Neural cell (in vitro differentiated cells): ENCODE measurements around the gene CDKAL1. TPM values are rescaled to one million over a fixed set of nuclear protein-coding genes. Genes with fewer than 3 reads are reported as not detected.

Experiments used
- H2AFZ ChIP-seq: fragments of 200-600, 300-800 bp; sonication (generic), shearing (Covaris generic); 2 replicates; pipeline ENCODE4 v1.6.0; 2014; ENCODE audit warnings: low read depth, mild to moderate bottlenecking, antibody characterized with exemption, low read length, moderate library complexity
- H3F3A ChIP-seq: fragments of 200-600 bp; shearing (Covaris generic); 2 replicates; pipeline ENCODE4 v1.6.1; 2016; ENCODE audit warnings: mild to moderate bottlenecking, moderate library complexity, mixed read lengths, antibody characterized with exemption, low read length; ENCODE audit not compliant: insufficient read depth, poor library complexity, severe bottlenecking
- H3K27ac ChIP-seq: fragments of 200-600, 300-800 bp; sonication (generic), shearing (Covaris generic); 2 replicates; pipeline ENCODE4 v1.5.1; 2014; ENCODE audit warnings: mild to moderate bottlenecking, low read length, moderate library complexity
- H3K27me3 ChIP-seq: fragments of 300-800, 200-600 bp; sonication (generic), shearing (Covaris generic); 2 replicates; pipeline ENCODE4 v1.6.0; 2014; ENCODE audit warnings: mild to moderate bottlenecking, low read depth, low read length, moderate library complexity; ENCODE audit not compliant: insufficient read depth
- H3K36me3 ChIP-seq: fragments of 300-800, 200-600 bp; sonication (generic), shearing (Covaris generic); 2 replicates; pipeline ENCODE4 v1.5.1; 2014; ENCODE audit warnings: mild to moderate bottlenecking, antibody characterized with exemption, low read length, moderate library complexity; ENCODE audit not compliant: insufficient read depth
- H3K4me2 ChIP-seq: fragments of 300-800, 200-600 bp; sonication (generic), shearing (Covaris generic); 2 replicates; pipeline ENCODE4 v1.6.0; 2014; ENCODE audit warnings: mild to moderate bottlenecking, low read length
- H3K4me3 ChIP-seq: fragments of 300-800, 200-600 bp; sonication (generic), shearing (Covaris generic); 2 replicates; pipeline ENCODE4 v1.5.1; 2014; ENCODE audit warnings: mild to moderate bottlenecking, low read length, moderate library complexity
- H3K79me2 ChIP-seq: fragments of 200-600 bp; shearing (Covaris generic); replicated peaks from 2 replicates; pipeline ENCODE4 v1.6.0; 2014; ENCODE audit warnings: mild to moderate bottlenecking, low read length, moderate library complexity; ENCODE audit not compliant: insufficient read depth
- H3K9ac ChIP-seq: fragments of 300-800, 200-600 bp; sonication (generic), shearing (Covaris generic); 2 replicates; pipeline ENCODE4 v1.6.1; 2016; ENCODE audit warnings: mild to moderate bottlenecking, low read length, mixed read lengths
- H3K9me2 ChIP-seq: fragments of 200-600 bp; shearing (Covaris generic); 2 replicates; pipeline ENCODE4 v1.6.1; 2016; ENCODE audit warnings: mild to moderate bottlenecking, low read length, mixed read lengths; ENCODE audit not compliant: insufficient read depth
- H3K9me3 ChIP-seq: fragments of 200-600, 300-800 bp; sonication (generic), shearing (Covaris generic); 2 replicates; pipeline ENCODE4 v1.6.1; 2016; ENCODE audit warnings: mild to moderate bottlenecking, mixed run types, low read length, moderate library complexity, mixed read lengths
- H4K20me1 ChIP-seq: fragments of 200-600 bp; shearing (Covaris generic); 2 replicates; pipeline ENCODE4 v1.6.1; 2016; ENCODE audit warnings: mild to moderate bottlenecking, mixed run types; ENCODE audit not compliant: insufficient read depth
- EP300 ChIP-seq: fragments of 450-650 bp; conservative IDR thresholded peaks from 2 replicates; pipeline ENCODE4 v1.6.1; 2014; ENCODE audit warnings: antibody characterized with exemption, mild to moderate bottlenecking, moderate library complexity; ENCODE audit not compliant: poor library complexity, severe bottlenecking
- EZH2 ChIP-seq: fragments of 200-600, 300-800 bp; shearing (Covaris generic), sonication (generic); IDR thresholded peaks from 2 replicates; pipeline ENCODE4 v1.6.1; 2014; ENCODE audit warnings: antibody characterized with exemption, low read length, borderline replicate concordance, mild to moderate bottlenecking; ENCODE audit not compliant: insufficient read depth, poor library complexity, severe bottlenecking
- MXI1 ChIP-seq: fragments of 450-650 bp; conservative IDR thresholded peaks from 2 replicates; pipeline ENCODE4 v1.6.1; 2014; ENCODE audit warnings: antibody characterized with exemption, mild to moderate bottlenecking; ENCODE audit not compliant: poor library complexity, severe bottlenecking
- POLR2AphosphoS5 ChIP-seq: IDR thresholded peaks from 2 replicates; pipeline ENCODE4 v1.6.1; 2012
- RAD21 ChIP-seq: fragments of 450-650 bp; conservative IDR thresholded peaks from 2 replicates; pipeline ENCODE4 v1.6.1; 2014; ENCODE audit warnings: antibody characterized with exemption, mild to moderate bottlenecking, moderate library complexity
- SMC3 ChIP-seq: fragments of 450-650 bp; conservative IDR thresholded peaks from 2 replicates; pipeline ENCODE4 v1.6.1; 2014; ENCODE audit warnings: antibody characterized with exemption, mild to moderate bottlenecking, moderate library complexity; ENCODE audit not compliant: poor library complexity
- TAF1 ChIP-seq: IDR thresholded peaks from 2 replicates; pipeline ENCODE4 v1.6.1; 2012; ENCODE audit warnings: low read depth
- polyA plus RNA-seq: library from polyadenylated mRNA; depleted of rRNA; stranded (reverse); fragments of >200 nt; gene quantifications from 2 replicates; pipeline ENCODE4 v1.2.3, GENCODE V29; 2014
- TF ChIP-seq, protein P1 (sequence below): fragments of 450-650 bp; IDR thresholded peaks from 2 replicates; pipeline ENCODE4 v1.5.1; 2014; ENCODE audit warnings: antibody characterized with exemption, mild to moderate bottlenecking, moderate library complexity; ENCODE audit not compliant: poor library complexity, severe bottlenecking
- TF ChIP-seq, protein P2 (sequence below): IDR thresholded peaks from 2 replicates; pipeline ENCODE4 v1.6.1; 2012; ENCODE audit warnings: borderline replicate concordance

Gene CDKAL1
- polyA plus RNA-seq, 1 donor from 2014 or later = 10.7 TPM

DNA sequence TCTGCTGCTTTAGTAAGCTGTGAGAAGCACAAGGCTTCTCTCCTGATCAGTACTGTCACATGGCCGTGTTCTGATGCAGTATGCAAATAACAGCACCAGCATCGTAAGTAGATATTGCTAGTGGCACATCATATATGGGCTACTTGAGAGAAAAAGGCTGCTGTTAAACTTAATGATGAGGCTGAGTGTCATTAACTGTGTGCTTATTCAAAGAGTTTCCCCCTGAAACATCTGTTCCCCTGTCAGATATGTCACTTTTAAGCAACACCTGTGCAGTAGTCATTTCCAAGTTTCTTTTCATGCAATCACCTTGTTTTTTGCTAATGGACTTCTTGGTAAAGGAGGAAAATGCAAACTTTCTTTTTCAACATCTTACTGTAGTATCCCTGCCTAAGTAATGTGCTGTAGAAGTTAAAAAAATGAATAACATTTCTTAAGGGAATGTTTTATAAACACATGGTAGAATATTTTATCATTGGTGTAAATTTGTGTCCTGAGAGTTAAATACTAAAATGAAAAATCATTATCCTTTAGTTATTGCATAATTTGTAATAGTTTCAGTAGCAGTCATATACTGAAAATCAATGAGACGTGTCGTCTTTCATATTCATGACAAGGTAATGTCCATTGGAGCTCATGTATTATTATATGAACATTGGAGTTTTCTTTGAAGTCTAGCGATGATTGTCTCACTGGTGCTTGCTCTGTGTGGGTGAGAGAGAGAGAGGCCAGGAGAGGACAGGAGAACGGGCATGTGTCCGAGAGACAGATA, 366.3 kb downstream of the CDKAL1 start:
- Histone ChIP-seq H3K27me3 (no peaks in the 10 kb centered on the region), H4K20me1 (no peaks in the 10 kb centered on the region), H3K27ac (peak overlapping the region; percentile 59), H3K9me2 (no peaks in the 10 kb centered on the region), H3K9ac (no peak overlapping the region), H3K79me2 (no peaks in the 10 kb centered on the region), H3K9me3 (no peaks in the 10 kb centered on the region), H3K4me3 (peak overlapping the region; percentile 45), H2AFZ (no peak overlapping the region), H3F3A (no peaks in the 10 kb centered on the region), H3K4me2 (no peak overlapping the region), H3K36me3 (no peaks in the 10 kb centered on the region)
- TF ChIP-seq TAF1 (no peak), POLR2AphosphoS5 (peak; percentile 33), RAD21 (no peak), SMC3 (peak; percentile 33), EP300 (peak; percentile 7), EZH2 (no peak), MXI1 (no peak)
- TF ChIP-seq, protein P1, sequence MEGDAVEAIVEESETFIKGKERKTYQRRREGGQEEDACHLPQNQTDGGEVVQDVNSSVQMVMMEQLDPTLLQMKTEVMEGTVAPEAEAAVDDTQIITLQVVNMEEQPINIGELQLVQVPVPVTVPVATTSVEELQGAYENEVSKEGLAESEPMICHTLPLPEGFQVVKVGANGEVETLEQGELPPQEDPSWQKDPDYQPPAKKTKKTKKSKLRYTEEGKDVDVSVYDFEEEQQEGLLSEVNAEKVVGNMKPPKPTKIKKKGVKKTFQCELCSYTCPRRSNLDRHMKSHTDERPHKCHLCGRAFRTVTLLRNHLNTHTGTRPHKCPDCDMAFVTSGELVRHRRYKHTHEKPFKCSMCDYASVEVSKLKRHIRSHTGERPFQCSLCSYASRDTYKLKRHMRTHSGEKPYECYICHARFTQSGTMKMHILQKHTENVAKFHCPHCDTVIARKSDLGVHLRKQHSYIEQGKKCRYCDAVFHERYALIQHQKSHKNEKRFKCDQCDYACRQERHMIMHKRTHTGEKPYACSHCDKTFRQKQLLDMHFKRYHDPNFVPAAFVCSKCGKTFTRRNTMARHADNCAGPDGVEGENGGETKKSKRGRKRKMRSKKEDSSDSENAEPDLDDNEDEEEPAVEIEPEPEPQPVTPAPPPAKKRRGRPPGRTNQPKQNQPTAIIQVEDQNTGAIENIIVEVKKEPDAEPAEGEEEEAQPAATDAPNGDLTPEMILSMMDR = no peak
- TF ChIP-seq, protein P2, sequence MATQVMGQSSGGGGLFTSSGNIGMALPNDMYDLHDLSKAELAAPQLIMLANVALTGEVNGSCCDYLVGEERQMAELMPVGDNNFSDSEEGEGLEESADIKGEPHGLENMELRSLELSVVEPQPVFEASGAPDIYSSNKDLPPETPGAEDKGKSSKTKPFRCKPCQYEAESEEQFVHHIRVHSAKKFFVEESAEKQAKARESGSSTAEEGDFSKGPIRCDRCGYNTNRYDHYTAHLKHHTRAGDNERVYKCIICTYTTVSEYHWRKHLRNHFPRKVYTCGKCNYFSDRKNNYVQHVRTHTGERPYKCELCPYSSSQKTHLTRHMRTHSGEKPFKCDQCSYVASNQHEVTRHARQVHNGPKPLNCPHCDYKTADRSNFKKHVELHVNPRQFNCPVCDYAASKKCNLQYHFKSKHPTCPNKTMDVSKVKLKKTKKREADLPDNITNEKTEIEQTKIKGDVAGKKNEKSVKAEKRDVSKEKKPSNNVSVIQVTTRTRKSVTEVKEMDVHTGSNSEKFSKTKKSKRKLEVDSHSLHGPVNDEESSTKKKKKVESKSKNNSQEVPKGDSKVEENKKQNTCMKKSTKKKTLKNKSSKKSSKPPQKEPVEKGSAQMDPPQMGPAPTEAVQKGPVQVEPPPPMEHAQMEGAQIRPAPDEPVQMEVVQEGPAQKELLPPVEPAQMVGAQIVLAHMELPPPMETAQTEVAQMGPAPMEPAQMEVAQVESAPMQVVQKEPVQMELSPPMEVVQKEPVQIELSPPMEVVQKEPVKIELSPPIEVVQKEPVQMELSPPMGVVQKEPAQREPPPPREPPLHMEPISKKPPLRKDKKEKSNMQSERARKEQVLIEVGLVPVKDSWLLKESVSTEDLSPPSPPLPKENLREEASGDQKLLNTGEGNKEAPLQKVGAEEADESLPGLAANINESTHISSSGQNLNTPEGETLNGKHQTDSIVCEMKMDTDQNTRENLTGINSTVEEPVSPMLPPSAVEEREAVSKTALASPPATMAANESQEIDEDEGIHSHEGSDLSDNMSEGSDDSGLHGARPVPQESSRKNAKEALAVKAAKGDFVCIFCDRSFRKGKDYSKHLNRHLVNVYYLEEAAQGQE = no peak

DNA sequence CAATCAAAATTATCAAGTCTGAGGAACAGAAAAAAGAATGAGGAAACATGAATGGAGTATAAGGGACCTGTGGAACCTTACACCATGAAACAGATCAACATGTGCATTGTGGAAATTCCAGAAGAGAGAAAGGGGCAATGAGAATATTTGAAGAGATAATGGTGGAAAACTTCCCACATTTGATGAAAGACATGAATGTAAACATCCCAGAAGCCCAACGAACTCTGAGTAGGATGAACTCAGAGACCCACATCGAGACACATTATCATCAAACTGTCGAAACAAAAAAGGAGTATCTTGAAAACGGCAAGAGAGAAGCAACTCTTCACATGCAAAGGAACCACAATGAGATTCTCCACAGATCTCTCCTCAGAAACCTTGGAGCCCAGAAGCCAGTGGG, 371.1 kb downstream of the CDKAL1 start:
- Histone ChIP-seq H3K9me2 (no peaks in the 10 kb centered on the region), H4K20me1 (no peaks in the 10 kb centered on the region), H3K27me3 (no peaks in the 10 kb centered on the region)

More for the DNA sequence above, 371.1 kb downstream of the CDKAL1 start:
- Histone ChIP-seq H3K9me3 (no peaks in the 10 kb centered on the region), H3K4me3 (no peak overlapping the region), H3K9ac (no peak overlapping the region), H3K27ac (no peak overlapping the region), H3K79me2 (no peaks in the 10 kb centered on the region), H3K4me2 (no peak overlapping the region), H3F3A (no peaks in the 10 kb centered on the region), H3K36me3 (no peaks in the 10 kb centered on the region), H2AFZ (no peak overlapping the region)
- TF ChIP-seq RAD21 = no peak
- TF ChIP-seq POLR2AphosphoS5 = no peak
- no peak for TF ChIP-seq TAF1
- no peak for TF ChIP-seq MXI1
- TF ChIP-seq EP300 = no peak
- TF ChIP-seq EZH2 = no peak
- TF ChIP-seq, protein P2 = no peak
- TF ChIP-seq SMC3 = no peak
- TF ChIP-seq, protein P1 = no peak
